ENCODE data around the gene CNIH4. TPM values are rescaled to one million over a fixed set of nuclear protein-coding genes. Genes with fewer than 3 reads are reported as not detected.
A peak's percentile ranks its signal among the peaks of the same experiment; 100 is the strongest.
"Not testable (repeated sequence)": the region's sequence is repeated elsewhere in the genome, so short reads cannot be mapped to it uniquely, and the experiment has no call there.

Gene CNIH4
- total and polyA plus RNA-seq, 10 of the 15 experiments (the other 5 are each of a cell fraction or from before 2014, with no cell fraction given) = 23.2 to 173 (median 51.4) TPM

DNA sequence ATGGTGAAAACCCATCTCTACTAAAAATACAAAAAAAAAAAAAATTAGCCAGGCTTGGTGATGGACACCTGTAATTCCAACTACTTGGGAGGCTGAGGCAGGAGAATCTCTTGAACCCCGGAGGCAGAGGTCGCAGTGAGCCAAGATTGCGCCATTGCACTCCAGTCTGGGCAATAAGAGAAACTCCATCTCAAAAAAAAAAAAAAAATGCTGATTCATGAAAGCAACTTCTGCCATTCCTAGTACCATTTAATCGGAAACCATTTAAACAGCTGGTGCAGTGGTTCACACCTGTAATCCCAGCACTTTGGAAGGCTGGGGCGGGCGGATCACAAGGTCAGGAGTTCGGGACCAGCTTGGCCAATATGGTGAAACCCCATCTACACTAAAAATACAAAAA is 72.0 kb downstream of the CNIH4 start:
- H3K9me3 ChIP-seq (replicated peaks; ENCODE audit: control insufficient read depth, insufficient read depth, low read length); ATAC-seq; BruUV-seq (replicated peaks); in situ Hi-C loops (cut with MboI); H3K27me3 ChIP-seq (replicated peaks in 1 of 2; ENCODE audit: control insufficient read depth in 2 of 2, insufficient read depth in 2 of 2, low read length in 1 of 2); H2AFZ ChIP-seq (ENCODE audit: control insufficient read depth, low read depth, low read length); H3K4me2 ChIP-seq (ENCODE audit: control insufficient read depth, insufficient read depth); H3K9ac ChIP-seq (ENCODE audit: control insufficient read depth, insufficient read depth, low read length); H3K4me3 ChIP-seq; H4K20me1 ChIP-seq (ENCODE audit: control insufficient read depth, insufficient read depth); FAIRE-seq; DNase-seq (ENCODE audit: low read depth, low spot score); H3K27ac ChIP-seq (ENCODE audit: control insufficient read depth, insufficient read depth): not testable (repeated sequence)
- H3K79me2 ChIP-seq (ENCODE audit: control insufficient read depth, insufficient read depth, low read length) = peaks cover 60% of the 10 kb centered on the region
- WGBS (ENCODE audit: insufficient coverage, insufficient replicate concordance, low lambda C conversion rate, missing lambda C conversion rate) = 100% methylated on average over 7 of the region's 7 CpGs
- ChIA-PET RAD21 (ENCODE audit: unreplicated experiment) (interaction anchor here (1.2 kb wide), 1 partner anchor 29 kb away, joined by 4 read pairs; no protein-coding TSS in a partner anchor), CTCF (interaction anchor here (0.6 to 7.7 kb wide), 3 partner anchors 29 to 820 kb away, joined by 3 to 48 read pairs (median 3); no protein-coding TSS in a partner anchor), SMC1A (ENCODE audit: uncharacterized antibody, unreplicated experiment) (interaction anchor here (0.6 to 2.1 kb wide), 7 partner anchors 11 to 803 kb away, joined by 3 to 7 read pairs (median 4); no protein-coding TSS in a partner anchor), POLR2A (interaction anchor here (0.6 to 0.9 kb wide), 2 partner anchors 29 to 44 kb away, joined by 4 to 7 read pairs; no protein-coding TSS in a partner anchor)
- intact Hi-C loops (cut with micrococcal nuclease; ENCODE audit: unreplicated experiment) = loop anchor here (5.0 kb wide), 1 partner anchor 41 kb away; no protein-coding TSS in a partner anchor
- H3K4me1 ChIP-seq (ENCODE audit: control insufficient read depth, insufficient read depth, low read length) = peaks cover 13% of the 10 kb centered on the region
- peaks cover 0 to 16% of the 10 kb centered on the region in 2 experiments; a peak in 1 of 4 replicates for H3K36me3 ChIP-seq (ENCODE audit: control insufficient read depth in 2 of 2, insufficient read depth in 2 of 2, low read length in 1 of 2)

Small RNA genes lying within 50 kb of the gene (microRNA-seq; reads per million reads assigned to microRNA genes)
- gene MIR4742 = 3.2 reads per million, percentile 17 among the genes with 10 or more reads in this experiment

Small RNA genes lying within 50 kb of the gene (small RNA-seq; reads per million reads assigned to genes)
- gene MIR4742 = 0.78 reads per million, percentile 23 among the genes with 10 or more reads in this experiment

Other genes starting within 250 kb of the CNIH4 start
- gene FBXO28, start 242.8 kb upstream of the CNIH4 start, total RNA-seq (2014; rRNA removed) = 15.5 and 20.6 TPM in 2 replicates
- gene FBXO28, start 242.8 kb upstream of the CNIH4 start, total RNA-seq (2014; rRNA removed; fragmentation: Illumina TruSeq; extraction: Trizol) = 17.7 and 18.1 TPM in 2 replicates
- gene FBXO28, start 242.8 kb upstream of the CNIH4 start, total RNA-seq (2021) = 20.5 and 23.2 TPM in 2 replicates
- gene FBXO28, start 242.8 kb upstream of the CNIH4 start, polyA plus RNA-seq (2011; rRNA removed) = 18.7 and 31.3 TPM in 2 replicates
- gene FBXO28, start 242.8 kb upstream of the CNIH4 start, polyA plus RNA-seq (2014; fragmentation: Illumina TruSeq; extraction: Trizol) = 14.1 and 16.3 TPM in 2 replicates
- gene FBXO28, start 242.8 kb upstream of the CNIH4 start, polyA plus RNA-seq (2014; fragmentation: Nextera tagmentation; extraction: Ambion mirVana) = 1 to 10 TPM; 4.3 to 4.5 TPM
- 13.3 and 15.4 TPM in 2 replicates for gene FBXO28, start 242.8 kb upstream of the CNIH4 start, polyA plus RNA-seq (2014; rRNA removed)
- 10 to 100 TPM; 18.7 to 21.5 TPM for gene FBXO28, start 242.8 kb upstream of the CNIH4 start, polyA plus RNA-seq (2016; fragmentation: Nextera tagmentation; extraction: Ambion mirVana)
- gene DEGS1, start 173.6 kb upstream of the CNIH4 start, total RNA-seq (2014; rRNA removed) = 43.8 and 55.4 TPM in 2 replicates
- 39.8 and 41.4 TPM in 2 replicates for gene DEGS1, start 173.6 kb upstream of the CNIH4 start, total RNA-seq (2014; rRNA removed; fragmentation: Illumina TruSeq; extraction: Trizol)
- gene DEGS1, start 173.6 kb upstream of the CNIH4 start, total RNA-seq (2021) = 35.1 and 37.0 TPM in 2 replicates
- gene DEGS1, start 173.6 kb upstream of the CNIH4 start, polyA plus RNA-seq (2011; rRNA removed) = 133 and 183 TPM in 2 replicates
- 57.8 and 71.8 TPM in 2 replicates for gene DEGS1, start 173.6 kb upstream of the CNIH4 start, polyA plus RNA-seq (2014; fragmentation: Illumina TruSeq; extraction: Trizol)
- gene DEGS1, start 173.6 kb upstream of the CNIH4 start, polyA plus RNA-seq (2014; fragmentation: Nextera tagmentation; extraction: Ambion mirVana) = 10 to 100 TPM; 16.5 to 26.7 TPM
- gene DEGS1, start 173.6 kb upstream of the CNIH4 start, polyA plus RNA-seq (2014; rRNA removed) = 39.6 and 48.1 TPM in 2 replicates
- 10 to 100 TPM; 81.4 to 85.9 TPM for gene DEGS1, start 173.6 kb upstream of the CNIH4 start, polyA plus RNA-seq (2016; fragmentation: Nextera tagmentation; extraction: Ambion mirVana)
- gene NVL, start 26.7 kb upstream of the CNIH4 start, total RNA-seq (2014; rRNA removed) = 23.5 and 32.9 TPM in 2 replicates
- gene NVL, start 26.7 kb upstream of the CNIH4 start, total RNA-seq (2014; rRNA removed; fragmentation: Illumina TruSeq; extraction: Trizol) = 38.0 and 41.3 TPM in 2 replicates
- gene NVL, start 26.7 kb upstream of the CNIH4 start, total RNA-seq (2021) = 28.1 and 28.5 TPM in 2 replicates
- 25.6 and 33.0 TPM in 2 replicates for gene NVL, start 26.7 kb upstream of the CNIH4 start, polyA plus RNA-seq (2011; rRNA removed)
- gene NVL, start 26.7 kb upstream of the CNIH4 start, polyA plus RNA-seq (2014; fragmentation: Illumina TruSeq; extraction: Trizol) = 43.6 and 58.2 TPM in 2 replicates
- 10 to 100 TPM; 20.3 to 30.4 TPM for gene NVL, start 26.7 kb upstream of the CNIH4 start, polyA plus RNA-seq (2014; fragmentation: Nextera tagmentation; extraction: Ambion mirVana)
- 32.7 and 37.4 TPM in 2 replicates for gene NVL, start 26.7 kb upstream of the CNIH4 start, polyA plus RNA-seq (2014; rRNA removed)
- 10 to 100 TPM; 46.4 to 49.6 TPM for gene NVL, start 26.7 kb upstream of the CNIH4 start, polyA plus RNA-seq (2016; fragmentation: Nextera tagmentation; extraction: Ambion mirVana)
- 20.4 and 24.5 TPM in 2 replicates for gene WDR26, start 77.9 kb downstream of the CNIH4 start, total RNA-seq (2014; rRNA removed)
- 28.4 and 32.3 TPM in 2 replicates for gene WDR26, start 77.9 kb downstream of the CNIH4 start, total RNA-seq (2014; rRNA removed; fragmentation: Illumina TruSeq; extraction: Trizol)
- gene WDR26, start 77.9 kb downstream of the CNIH4 start, total RNA-seq (2021) = 47.0 and 47.5 TPM in 2 replicates
- gene WDR26, start 77.9 kb downstream of the CNIH4 start, polyA plus RNA-seq (2011; rRNA removed) = 46.9 and 60.9 TPM in 2 replicates
- gene WDR26, start 77.9 kb downstream of the CNIH4 start, polyA plus RNA-seq (2014; fragmentation: Illumina TruSeq; extraction: Trizol) = 40.4 and 54.6 TPM in 2 replicates
- gene WDR26, start 77.9 kb downstream of the CNIH4 start, polyA plus RNA-seq (2014; fragmentation: Nextera tagmentation; extraction: Ambion mirVana) = 10 to 100 TPM in 1 of 2 experiments, 1 to 10 TPM in 1; 8.9 to 10.5 TPM
- gene WDR26, start 77.9 kb downstream of the CNIH4 start, polyA plus RNA-seq (2014; rRNA removed) = 33.5 and 33.7 TPM in 2 replicates
- 1 to 10 TPM; 6.6 to 7.1 TPM for gene WDR26, start 77.9 kb downstream of the CNIH4 start, polyA plus RNA-seq (2016; fragmentation: Nextera tagmentation; extraction: Ambion mirVana)